Measurements from ENCODE around the gene HIGD1B.

GRCh38 chr17:44887971-44888954 is 40.6 kb downstream of the HIGD1B start:
- TF ChIP-seq RAD21 (IDR thresholded peaks at IDR 0.05; ENCODE audit: low read depth) (no peak), YY1 (IDR thresholded peaks at IDR 0.05; ENCODE audit: low read depth) (no peak), EP300 (IDR thresholded peaks at IDR 0.05; ENCODE audit: borderline replicate concordance) (no peak), NFIC (IDR thresholded peaks at IDR 0.05) (no peak), CREB1 (IDR thresholded peaks at IDR 0.05; ENCODE audit: low read depth) (no peak), EGR1 (IDR thresholded peaks at IDR 0.05) (no peak)
